GM12878 (cell line): ENCODE data around the gene MCF2L2. TPM values are rescaled to one million over a fixed set of nuclear protein-coding genes. Genes with fewer than 3 reads are reported as not detected.

Source experiments
- DPF2 ChIP-seq: fragments of 450-650 bp; IDR thresholded peaks from 2 replicates; pipeline ENCODE4 v1.6.1; 2017; ENCODE audit warnings: mild to moderate bottlenecking
- EED ChIP-seq: sonication (generic); IDR thresholded peaks from 2 replicates; pipeline ENCODE4 v1.6.1; 2016; ENCODE audit warnings: antibody characterized with exemption, low read depth
- GABPA ChIP-seq: IDR thresholded peaks from 2 replicates; pipeline ENCODE4 v1.6.1; 2014; ENCODE audit warnings: antibody characterized with exemption, low read depth, mild to moderate bottlenecking, inconsistent platforms
- HCFC1 ChIP-seq: fragments of 150-350 bp; IDR thresholded peaks from 2 replicates; pipeline ENCODE4 v1.6.1; 2014; ENCODE audit warnings: low read length
- MYC ChIP-seq: IDR thresholded peaks from 2 replicates; pipeline ENCODE4 v1.6.1; 2011; ENCODE audit warnings: mild to moderate bottlenecking, low read length, moderate library complexity, inconsistent platforms; ENCODE audit not compliant: insufficient read depth, insufficient replicate concordance, insufficient read length, severe bottlenecking
- NR2F1 ChIP-seq: fragments of 450-650 bp; conservative IDR thresholded peaks from 2 replicates; pipeline ENCODE4 v1.6.1; 2017; ENCODE audit warnings: mild to moderate bottlenecking
- POLR2AphosphoS2 ChIP-seq: IDR thresholded peaks from 2 replicates; pipeline ENCODE4 v1.6.1; 2011; ENCODE audit warnings: low read depth, mild to moderate bottlenecking, low read length, improper control_type of control experiment, moderate library complexity
- RAD21 ChIP-seq: IDR thresholded peaks from 2 replicates; pipeline ENCODE4 v1.6.1; 2011; ENCODE audit warnings: mild to moderate bottlenecking, low read depth, low read length, moderate library complexity; ENCODE audit not compliant: insufficient read depth
- SREBF1 ChIP-seq: IDR thresholded peaks from 2 replicates; pipeline ENCODE4 v1.6.1; 2012; ENCODE audit warnings: mild to moderate bottlenecking, low read length
- SREBF2 ChIP-seq: IDR thresholded peaks from 2 replicates; pipeline ENCODE4 v1.6.1; 2012; ENCODE audit warnings: mild to moderate bottlenecking, low read length
- STAT1 ChIP-seq: fragments of 450-650 bp; conservative IDR thresholded peaks from 2 replicates; pipeline ENCODE4 v1.6.1; 2014; ENCODE audit warnings: antibody characterized with exemption, mild to moderate bottlenecking
- TCF12 ChIP-seq: IDR thresholded peaks from 2 replicates; pipeline ENCODE4 v1.6.1; 2011; ENCODE audit warnings: low read depth, mild to moderate bottlenecking, low read length
- TCF3 ChIP-seq: IDR thresholded peaks from 2 replicates; pipeline ENCODE4 v1.6.1; 2012; ENCODE audit warnings: low read depth, mild to moderate bottlenecking, low read length, borderline replicate concordance; ENCODE audit not compliant: insufficient read depth
- USF2 ChIP-seq: IDR thresholded peaks from 2 replicates; pipeline ENCODE4 v1.6.1; 2011; ENCODE audit warnings: low read depth, low read length, improper control_type of control experiment, borderline replicate concordance
- YBX1 ChIP-seq: fragments of 450-650 bp; IDR thresholded peaks from 2 replicates; pipeline ENCODE4 v1.6.1; 2016; ENCODE audit warnings: antibody characterized with exemption
- ZNF217 ChIP-seq: fragments of 450-650 bp; IDR thresholded peaks from 2 replicates; pipeline ENCODE4 v1.6.1; 2017; ENCODE audit warnings: antibody characterized with exemption, mild to moderate bottlenecking
- ZNF384 ChIP-seq: IDR thresholded peaks from 2 replicates; pipeline ENCODE4 v1.6.1; 2012; ENCODE audit warnings: low read depth, mild to moderate bottlenecking, low read length, improper control_type of control experiment, borderline replicate concordance
- ZNF687 ChIP-seq: fragments of 450-650 bp; IDR thresholded peaks from 2 replicates; pipeline ENCODE4 v1.6.1; 2017; ENCODE audit warnings: mild to moderate bottlenecking, moderate library complexity
- ZZZ3 ChIP-seq: IDR thresholded peaks from 2 replicates; pipeline ENCODE4 v1.6.1; 2011; ENCODE audit warnings: low read depth; ENCODE audit not compliant: control insufficient read depth, insufficient read length
- polyA plus RNA-seq, 11 experiments: library from polyadenylated mRNA; depleted of rRNA in 4 of 11; unstranded in 6 of 11; stranded (reverse) in 5 of 11; fragments of >200 nt; fragmentation: Nextera tagmentation in 4 of 11; fragmentation: Illumina TruSeq in 1 of 11; extraction: Ambion mirVana in 4 of 11; extraction: Trizol in 1 of 11; gene quantifications; 1 replicate in 1 of 11; 2 replicates in 10 of 11; pipeline versions ENCODE4 v1.2.1 to v1.2.3, GENCODE V29; 2011 to 2016; ENCODE audit warnings: inconsistent platforms in 2 of 11, missing spikeins in 2 of 11, low read depth in 1 of 11
- total RNA-seq, 4 experiments: library from RNA; depleted of rRNA in 3 of 4; stranded (reverse); fragments of >200 nt in 3 of 4; fragmentation: Illumina TruSeq in 1 of 4; extraction: Trizol in 1 of 4; gene quantifications; 2 replicates each; pipeline versions ENCODE4 v1.2.1 to v1.2.3, GENCODE V29; 2013 to 2021
- TF ChIP-seq, protein P1 (sequence below): fragments of 450-650 bp; IDR thresholded peaks from 2 replicates; pipeline ENCODE4 v1.6.1; 2018; ENCODE audit warnings: mild to moderate bottlenecking, low read depth, moderate library complexity; ENCODE audit not compliant: partially characterized antibody
- TF ChIP-seq, protein P2 (sequence below): fragments of 450-650 bp; conservative IDR thresholded peaks from 2 replicates; pipeline ENCODE4 v1.6.1; 2017; ENCODE audit warnings: mild to moderate bottlenecking, moderate library complexity

The MCF2L2 gene
- total and polyA plus RNA-seq, 10 of the 15 experiments (the other 5 are each of a cell fraction or from before 2014, with no cell fraction given): 0.37 to 2.8 (median 1.4) TPM

- TF ChIP-seq YBX1: no peak
- no peak for TF ChIP-seq MYC
- peak; percentile 74 for TF ChIP-seq DPF2
- no peak for TF ChIP-seq ZNF687
- no peak for TF ChIP-seq STAT1
- no peak for TF ChIP-seq SREBF2
- no peak for TF ChIP-seq TCF3
- TF ChIP-seq RAD21: no peak
- TF ChIP-seq POLR2AphosphoS2: no peak
- TF ChIP-seq, protein P1, sequence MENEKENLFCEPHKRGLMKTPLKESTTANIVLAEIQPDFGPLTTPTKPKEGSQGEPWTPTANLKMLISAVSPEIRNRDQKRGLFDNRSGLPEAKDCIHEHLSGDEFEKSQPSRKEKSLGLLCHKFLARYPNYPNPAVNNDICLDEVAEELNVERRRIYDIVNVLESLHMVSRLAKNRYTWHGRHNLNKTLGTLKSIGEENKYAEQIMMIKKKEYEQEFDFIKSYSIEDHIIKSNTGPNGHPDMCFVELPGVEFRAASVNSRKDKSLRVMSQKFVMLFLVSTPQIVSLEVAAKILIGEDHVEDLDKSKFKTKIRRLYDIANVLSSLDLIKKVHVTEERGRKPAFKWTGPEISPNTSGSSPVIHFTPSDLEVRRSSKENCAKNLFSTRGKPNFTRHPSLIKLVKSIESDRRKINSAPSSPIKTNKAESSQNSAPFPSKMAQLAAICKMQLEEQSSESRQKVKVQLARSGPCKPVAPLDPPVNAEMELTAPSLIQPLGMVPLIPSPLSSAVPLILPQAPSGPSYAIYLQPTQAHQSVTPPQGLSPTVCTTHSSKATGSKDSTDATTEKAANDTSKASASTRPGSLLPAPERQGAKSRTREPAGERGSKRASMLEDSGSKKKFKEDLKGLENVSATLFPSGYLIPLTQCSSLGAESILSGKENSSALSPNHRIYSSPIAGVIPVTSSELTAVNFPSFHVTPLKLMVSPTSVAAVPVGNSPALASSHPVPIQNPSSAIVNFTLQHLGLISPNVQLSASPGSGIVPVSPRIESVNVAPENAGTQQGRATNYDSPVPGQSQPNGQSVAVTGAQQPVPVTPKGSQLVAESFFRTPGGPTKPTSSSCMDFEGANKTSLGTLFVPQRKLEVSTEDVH: no peak
- TF ChIP-seq SREBF1: no peak
- no peak for TF ChIP-seq ZNF217
- no peak for TF ChIP-seq USF2
- TF ChIP-seq TCF12: no peak
- TF ChIP-seq HCFC1: no peak
- no peak for TF ChIP-seq EED
- TF ChIP-seq ZNF384: no peak
- TF ChIP-seq NR2F1: peak; percentile 92
- TF ChIP-seq, protein P2, sequence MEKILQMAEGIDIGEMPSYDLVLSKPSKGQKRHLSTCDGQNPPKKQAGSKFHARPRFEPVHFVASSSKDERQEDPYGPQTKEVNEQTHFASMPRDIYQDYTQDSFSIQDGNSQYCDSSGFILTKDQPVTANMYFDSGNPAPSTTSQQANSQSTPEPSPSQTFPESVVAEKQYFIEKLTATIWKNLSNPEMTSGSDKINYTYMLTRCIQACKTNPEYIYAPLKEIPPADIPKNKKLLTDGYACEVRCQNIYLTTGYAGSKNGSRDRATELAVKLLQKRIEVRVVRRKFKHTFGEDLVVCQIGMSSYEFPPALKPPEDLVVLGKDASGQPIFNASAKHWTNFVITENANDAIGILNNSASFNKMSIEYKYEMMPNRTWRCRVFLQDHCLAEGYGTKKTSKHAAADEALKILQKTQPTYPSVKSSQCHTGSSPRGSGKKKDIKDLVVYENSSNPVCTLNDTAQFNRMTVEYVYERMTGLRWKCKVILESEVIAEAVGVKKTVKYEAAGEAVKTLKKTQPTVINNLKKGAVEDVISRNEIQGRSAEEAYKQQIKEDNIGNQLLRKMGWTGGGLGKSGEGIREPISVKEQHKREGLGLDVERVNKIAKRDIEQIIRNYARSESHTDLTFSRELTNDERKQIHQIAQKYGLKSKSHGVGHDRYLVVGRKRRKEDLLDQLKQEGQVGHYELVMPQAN: 0 out of 2 replicates have a peak, but pooled peaks have one; percentile 13
- no peak for TF ChIP-seq ZZZ3
- 0 out of 2 replicates have a peak, but pooled peaks have one; percentile 33 for TF ChIP-seq GABPA
Observed at GRCh38 chr3:183428447-183429211, at the start of gene MCF2L2 (continued).
